Uterus (tissue), 2 donors: ENCODE measurements around the gene TMEM97.
"Not testable (repeated sequence)": the region's sequence is repeated elsewhere in the genome, so short reads cannot be mapped to it uniquely, and the experiment has no call there.

Experiments used
- POLR2A ChIP-seq, 2 donors: fragments of 450-650 bp; IDR thresholded peaks; one replicate each; pipeline ENCODE4 v1.6.1; 2016; ENCODE audit warnings: antibody characterized with exemption in 2 of 2, mild to moderate bottlenecking in 1 of 2, moderate library complexity in 1 of 2
- TF ChIP-seq, protein P1 (sequence below), 4 experiments: fragments of 200-600 bp in 2 of 4; fragments of 450-650 bp in 2 of 4; sonication (generic) in 2 of 4; IDR thresholded peaks; one replicate each; pipeline ENCODE4 v1.5.1; 2016 to 2019; ENCODE audit warnings: antibody characterized with exemption in 4 of 4, mild to moderate bottlenecking in 2 of 4, moderate library complexity in 1 of 4

DNA sequence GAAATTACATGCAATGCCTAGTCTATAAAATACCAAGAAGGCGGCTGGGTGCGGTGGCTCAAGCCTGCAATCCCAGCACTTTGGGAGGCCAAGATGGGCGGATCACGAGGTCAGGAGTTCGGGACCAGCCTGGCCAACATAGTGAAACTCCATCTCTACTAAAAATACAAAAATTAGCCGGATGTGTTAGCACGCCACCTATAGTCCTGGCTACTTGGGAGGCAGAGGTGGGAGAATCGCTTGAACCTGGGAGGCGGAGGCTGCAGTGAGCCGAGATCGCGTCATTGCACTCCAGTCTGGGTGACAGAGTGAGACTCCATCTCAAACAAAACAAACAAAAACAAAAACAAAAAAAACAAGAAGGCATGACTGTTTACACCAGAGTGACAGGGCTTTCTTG is 26.1 kb upstream of the TMEM97 start:
- TF ChIP-seq, protein P1, sequence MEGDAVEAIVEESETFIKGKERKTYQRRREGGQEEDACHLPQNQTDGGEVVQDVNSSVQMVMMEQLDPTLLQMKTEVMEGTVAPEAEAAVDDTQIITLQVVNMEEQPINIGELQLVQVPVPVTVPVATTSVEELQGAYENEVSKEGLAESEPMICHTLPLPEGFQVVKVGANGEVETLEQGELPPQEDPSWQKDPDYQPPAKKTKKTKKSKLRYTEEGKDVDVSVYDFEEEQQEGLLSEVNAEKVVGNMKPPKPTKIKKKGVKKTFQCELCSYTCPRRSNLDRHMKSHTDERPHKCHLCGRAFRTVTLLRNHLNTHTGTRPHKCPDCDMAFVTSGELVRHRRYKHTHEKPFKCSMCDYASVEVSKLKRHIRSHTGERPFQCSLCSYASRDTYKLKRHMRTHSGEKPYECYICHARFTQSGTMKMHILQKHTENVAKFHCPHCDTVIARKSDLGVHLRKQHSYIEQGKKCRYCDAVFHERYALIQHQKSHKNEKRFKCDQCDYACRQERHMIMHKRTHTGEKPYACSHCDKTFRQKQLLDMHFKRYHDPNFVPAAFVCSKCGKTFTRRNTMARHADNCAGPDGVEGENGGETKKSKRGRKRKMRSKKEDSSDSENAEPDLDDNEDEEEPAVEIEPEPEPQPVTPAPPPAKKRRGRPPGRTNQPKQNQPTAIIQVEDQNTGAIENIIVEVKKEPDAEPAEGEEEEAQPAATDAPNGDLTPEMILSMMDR (IDR thresholded peaks at IDR 0.05) = not testable (repeated sequence)
- TF ChIP-seq POLR2A (IDR thresholded peaks at IDR 0.05) = not testable (repeated sequence)
